Panc1 (cell line): Measurements from ENCODE around the gene ENTREP3. TPM values are rescaled to one million over a fixed set of nuclear protein-coding genes. Genes with fewer than 3 reads are reported as not detected.

Experiments used
- ATAC-seq: fragments of 200-7000 bp; cut with Tn5 transposase; 2 replicates; pipeline ENCODE4 v1.9.1; 2020; ENCODE audit warnings: mild to moderate bottlenecking, moderate library complexity
- BruUV-seq: library from RNA; stranded (reverse); fragments of 400-500 nt; replicated peaks from 2 replicates; lab custom pipeline; 2021; lab: Mats Ljungman, UMichigan
- CTCF ChIA-PET: fragments of 300-600 bp; sonication (Branson Sonifier 250); formaldehyde crosslinking; loops from one replicate; lab custom pipeline; 2022; ENCODE audit warnings: antibody characterized with exemption; lab: Charles Lee
- POLR2A ChIA-PET: fragments of 300-600 bp; sonication (Branson Sonifier 250); formaldehyde crosslinking; loops from one replicate; lab custom pipeline; 2022; ENCODE audit warnings: antibody characterized with exemption; lab: Charles Lee
- DNase-seq: peaks from one replicate; pipeline ENCODE4 v3.0.0-alpha.2; 2010; ENCODE audit warnings: low read depth, low spot score
- H3K27ac ChIP-seq: 2 replicates; pipeline ENCODE4 v1.5.1; 2011; ENCODE audit warnings: mild to moderate bottlenecking, low read length, inconsistent platforms
- H3K27me3 ChIP-seq: fragments of 200-500 bp; sonication (Bioruptor generic); 2 replicates; pipeline ENCODE4 v1.6.0; 2014; ENCODE audit warnings: low read length, inconsistent platforms; ENCODE audit not compliant: control insufficient read depth, insufficient read depth
- H3K36me3 ChIP-seq: fragments of 200-500 bp; sonication (Bioruptor generic); 2 replicates; pipeline ENCODE4 v1.5.1; 2014; ENCODE audit warnings: inconsistent platforms, mild to moderate bottlenecking, low read length, moderate library complexity; ENCODE audit not compliant: control insufficient read depth, insufficient read depth
- H3K4me1 ChIP-seq: 2 replicates; pipeline ENCODE4 v1.5.1; 2011; ENCODE audit warnings: inconsistent platforms, mild to moderate bottlenecking, low read length, moderate library complexity; ENCODE audit not compliant: control insufficient read depth, insufficient read depth
- H3K4me3 ChIP-seq, 2 experiments: 2 replicates each; pipeline ENCODE4 v1.5.1; 2011 to 2012; ENCODE audit warnings: low read depth in 2 of 2, low read length in 2 of 2, mild to moderate bottlenecking in 2 of 2, inconsistent platforms in 1 of 2, moderate library complexity in 1 of 2
- H3K9me3 ChIP-seq: fragments of 200-500 bp; sonication (Bioruptor generic); 2 replicates; pipeline ENCODE4 v1.5.1; 2014; ENCODE audit warnings: low read depth, mild to moderate bottlenecking, inconsistent platforms, low read length, moderate library complexity; ENCODE audit not compliant: control insufficient read depth, insufficient read depth
- POLR2AphosphoS5 ChIP-seq: IDR thresholded peaks from 2 replicates; pipeline ENCODE4 v1.6.1; 2012; ENCODE audit warnings: mild to moderate bottlenecking, low read depth, low read length, moderate library complexity
- SIN3A ChIP-seq: IDR thresholded peaks from 2 replicates; pipeline ENCODE4 v1.6.1; 2012; ENCODE audit warnings: low read depth, mild to moderate bottlenecking, low read length, moderate library complexity, borderline replicate concordance; ENCODE audit not compliant: insufficient read depth
- TCF7L2 ChIP-seq: IDR thresholded peaks from 2 replicates; pipeline ENCODE4 v1.6.1; 2011; ENCODE audit warnings: mild to moderate bottlenecking, low read depth, low read length, inconsistent platforms
- in situ Hi-C: cut with HindIII; loops from 2 replicates; pipeline ENCODE4 v1.10.0; 2016; ENCODE audit warnings: low sequenced_read_pairs, low pct_unique_long_range_greater_than_20kb
- intact Hi-C: fragments of 100-400 bp; cut with micrococcal nuclease; formaldehyde crosslinking; loops from one replicate; pipeline ENCODE4 v1.10.0; 2022; ENCODE audit not compliant: unreplicated experiment
- total RNA-seq: library from RNA; stranded (reverse); gene quantifications from one replicate; pipeline ENCODE4 v1.2.1, GENCODE V29; 2021; ENCODE audit not compliant: unreplicated experiment
- TF ChIP-seq, protein P1 (sequence below), 2 experiments: IDR thresholded peaks; 2 replicates each; pipeline ENCODE4 v1.6.1; 2011 to 2012; ENCODE audit warnings: low read depth in 2 of 2, control low read depth in 1 of 2, low read length in 1 of 2, mild to moderate bottlenecking in 1 of 2, moderate library complexity in 1 of 2; ENCODE audit not compliant: insufficient read depth in 1 of 2
- TF ChIP-seq, protein P2 (sequence below): fragments of 450-650 bp; IDR thresholded peaks from 2 replicates; pipeline ENCODE4 v1.5.1; 2017; ENCODE audit warnings: mild to moderate bottlenecking

Gene ENTREP3
- total RNA-seq, 1 experiment from 2014 or later = 94.7 TPM

DNA sequence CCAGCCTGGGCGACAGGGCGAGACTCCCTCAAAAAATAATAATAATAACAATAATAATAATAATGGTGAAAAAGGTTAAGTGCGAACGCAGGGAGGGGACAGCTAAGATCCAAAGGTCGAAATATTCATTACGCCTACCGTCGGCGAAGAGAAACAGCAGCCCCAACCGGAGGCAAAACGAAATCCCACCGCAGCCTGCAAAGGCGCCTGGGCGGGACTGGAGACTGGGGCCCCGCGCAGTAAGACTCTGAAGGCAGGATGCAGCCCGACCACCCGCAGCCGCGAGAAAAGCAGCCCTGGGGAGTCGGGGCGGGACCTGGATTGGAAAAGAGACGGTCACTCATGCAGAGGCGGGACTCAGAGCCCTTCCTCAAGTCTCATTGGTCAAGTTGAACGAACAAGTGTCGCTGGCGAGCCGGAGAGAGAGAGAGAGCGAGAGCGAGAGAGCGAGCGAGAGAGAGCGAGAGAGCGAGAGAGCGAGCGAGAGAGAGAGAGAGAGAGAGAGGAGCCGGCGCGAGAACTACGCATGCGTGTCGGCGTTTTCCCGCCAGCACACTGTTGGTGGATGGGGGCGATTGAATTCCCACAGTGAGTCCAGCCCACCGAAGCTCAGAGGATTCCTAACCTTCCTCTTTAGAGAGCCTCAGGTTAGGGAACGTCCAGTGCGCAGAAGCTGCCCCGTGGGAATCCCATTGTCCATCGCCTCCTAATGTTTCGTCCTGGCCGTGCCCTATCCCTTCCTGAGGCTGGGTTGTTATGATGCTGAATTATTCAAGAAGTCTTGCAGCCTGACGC, 10.7 kb downstream of the ENTREP3 start:
- H3K27me3 ChIP-seq = no peaks in the 10 kb centered on the region
- H3K4me3 ChIP-seq = peak overlapping the region; percentile 60 to 85
- H3K9me3 ChIP-seq = no peaks in the 10 kb centered on the region
- no TSS peak for BruUV-seq
- H3K27ac ChIP-seq = peak overlapping the region; percentile 95
- in situ Hi-C loops = no loop called here
- ChIA-PET POLR2A (interaction anchor here (0.7 kb wide), 1 partner anchor 35 kb away, joined by 6 read pairs; no protein-coding TSS in a partner anchor), CTCF (interaction anchor here (1.2 kb wide), 1 partner anchor 9 kb away, joined by 3 read pairs; no protein-coding TSS in a partner anchor)
- TF ChIP-seq POLR2AphosphoS5 = peak; percentile 97
- TF ChIP-seq, protein P1, sequence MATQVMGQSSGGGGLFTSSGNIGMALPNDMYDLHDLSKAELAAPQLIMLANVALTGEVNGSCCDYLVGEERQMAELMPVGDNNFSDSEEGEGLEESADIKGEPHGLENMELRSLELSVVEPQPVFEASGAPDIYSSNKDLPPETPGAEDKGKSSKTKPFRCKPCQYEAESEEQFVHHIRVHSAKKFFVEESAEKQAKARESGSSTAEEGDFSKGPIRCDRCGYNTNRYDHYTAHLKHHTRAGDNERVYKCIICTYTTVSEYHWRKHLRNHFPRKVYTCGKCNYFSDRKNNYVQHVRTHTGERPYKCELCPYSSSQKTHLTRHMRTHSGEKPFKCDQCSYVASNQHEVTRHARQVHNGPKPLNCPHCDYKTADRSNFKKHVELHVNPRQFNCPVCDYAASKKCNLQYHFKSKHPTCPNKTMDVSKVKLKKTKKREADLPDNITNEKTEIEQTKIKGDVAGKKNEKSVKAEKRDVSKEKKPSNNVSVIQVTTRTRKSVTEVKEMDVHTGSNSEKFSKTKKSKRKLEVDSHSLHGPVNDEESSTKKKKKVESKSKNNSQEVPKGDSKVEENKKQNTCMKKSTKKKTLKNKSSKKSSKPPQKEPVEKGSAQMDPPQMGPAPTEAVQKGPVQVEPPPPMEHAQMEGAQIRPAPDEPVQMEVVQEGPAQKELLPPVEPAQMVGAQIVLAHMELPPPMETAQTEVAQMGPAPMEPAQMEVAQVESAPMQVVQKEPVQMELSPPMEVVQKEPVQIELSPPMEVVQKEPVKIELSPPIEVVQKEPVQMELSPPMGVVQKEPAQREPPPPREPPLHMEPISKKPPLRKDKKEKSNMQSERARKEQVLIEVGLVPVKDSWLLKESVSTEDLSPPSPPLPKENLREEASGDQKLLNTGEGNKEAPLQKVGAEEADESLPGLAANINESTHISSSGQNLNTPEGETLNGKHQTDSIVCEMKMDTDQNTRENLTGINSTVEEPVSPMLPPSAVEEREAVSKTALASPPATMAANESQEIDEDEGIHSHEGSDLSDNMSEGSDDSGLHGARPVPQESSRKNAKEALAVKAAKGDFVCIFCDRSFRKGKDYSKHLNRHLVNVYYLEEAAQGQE (IDR thresholded peaks at IDR 0.05; ENCODE audit: insufficient read depth in 1 of 2, low read depth in 2 of 2, low read length in 1 of 2) = peak in 1 of 2 experiments; percentile 22; a peak in 1 of 4 replicates
- TF ChIP-seq SIN3A = peak; percentile 65; the same call in 1 of the 2 replicates
- peak; percentile 81 for TF ChIP-seq TCF7L2
- TF ChIP-seq, protein P2, sequence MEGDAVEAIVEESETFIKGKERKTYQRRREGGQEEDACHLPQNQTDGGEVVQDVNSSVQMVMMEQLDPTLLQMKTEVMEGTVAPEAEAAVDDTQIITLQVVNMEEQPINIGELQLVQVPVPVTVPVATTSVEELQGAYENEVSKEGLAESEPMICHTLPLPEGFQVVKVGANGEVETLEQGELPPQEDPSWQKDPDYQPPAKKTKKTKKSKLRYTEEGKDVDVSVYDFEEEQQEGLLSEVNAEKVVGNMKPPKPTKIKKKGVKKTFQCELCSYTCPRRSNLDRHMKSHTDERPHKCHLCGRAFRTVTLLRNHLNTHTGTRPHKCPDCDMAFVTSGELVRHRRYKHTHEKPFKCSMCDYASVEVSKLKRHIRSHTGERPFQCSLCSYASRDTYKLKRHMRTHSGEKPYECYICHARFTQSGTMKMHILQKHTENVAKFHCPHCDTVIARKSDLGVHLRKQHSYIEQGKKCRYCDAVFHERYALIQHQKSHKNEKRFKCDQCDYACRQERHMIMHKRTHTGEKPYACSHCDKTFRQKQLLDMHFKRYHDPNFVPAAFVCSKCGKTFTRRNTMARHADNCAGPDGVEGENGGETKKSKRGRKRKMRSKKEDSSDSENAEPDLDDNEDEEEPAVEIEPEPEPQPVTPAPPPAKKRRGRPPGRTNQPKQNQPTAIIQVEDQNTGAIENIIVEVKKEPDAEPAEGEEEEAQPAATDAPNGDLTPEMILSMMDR = no peak
- ATAC-seq = peak; percentile 95
- H3K36me3 ChIP-seq = no peaks in the 10 kb centered on the region
- peak; percentile 95 for DNase-seq
- H3K4me1 ChIP-seq = peaks cover 24% of the 10 kb centered on the region
- intact Hi-C loops = no loop called here

DNA sequence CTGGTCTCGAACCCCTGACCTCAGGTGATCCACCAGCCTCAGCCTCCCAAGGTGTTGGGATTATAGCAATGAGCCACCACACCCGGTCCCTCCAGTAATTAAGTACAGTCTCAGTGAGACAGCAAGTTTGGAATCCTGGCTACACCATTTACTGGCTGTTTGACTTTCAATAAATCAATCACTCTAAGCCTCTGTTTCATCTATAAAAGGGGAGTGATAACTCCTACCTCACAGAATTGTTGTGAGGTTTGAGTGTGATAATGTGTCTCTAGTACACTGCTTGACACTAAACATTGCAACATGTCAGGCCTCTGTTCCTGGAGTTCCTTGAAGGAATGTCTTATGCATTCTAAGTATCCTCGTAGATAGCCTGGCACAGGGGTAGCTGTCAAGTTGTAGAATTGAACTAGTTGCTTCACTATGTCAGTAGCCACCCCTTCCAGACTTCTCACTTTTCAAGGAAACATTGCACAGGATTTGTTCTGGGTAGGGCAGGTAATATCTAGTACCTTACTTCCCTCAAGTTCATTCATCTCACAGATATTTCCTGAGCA, 12.4 kb downstream of the ENTREP3 start:
- in situ Hi-C loops (no loop called here), intact Hi-C loops (no loop called here)
- H3K27me3 ChIP-seq = no peaks in the 10 kb centered on the region
- CTCF ChIA-PET = no interaction called here
- DNase-seq = no peak
- H3K4me3 ChIP-seq = peak overlapping the region; percentile 60 to 85
- POLR2A ChIA-PET = no interaction called here
- peaks cover 24% of the 10 kb centered on the region for H3K4me1 ChIP-seq
- TF ChIP-seq TCF7L2 (no peak), POLR2AphosphoS5 (no peak), SIN3A (no peak)
- TF ChIP-seq, protein P2 = no peak
- TF ChIP-seq, protein P1 (IDR thresholded peaks at IDR 0.05; ENCODE audit: insufficient read depth in 1 of 2, low read depth in 2 of 2, low read length in 1 of 2) = no peak
- no peaks in the 10 kb centered on the region for H3K9me3 ChIP-seq
- ATAC-seq = no peak
- BruUV-seq = TSS peak; percentile 70
- H3K36me3 ChIP-seq = no peaks in the 10 kb centered on the region
- peak overlapping the region; percentile 95 for H3K27ac ChIP-seq
